GM21360 (cell line): Measurements from ENCODE around the gene NKTR.

Experiments
- ATAC-seq: cut with Tn5 transposase; IDR thresholded peaks from one replicate; pipeline ENCODE4 v1.9.1; 2021; ENCODE audit warnings: mild to moderate bottlenecking, moderate library complexity; ENCODE audit not compliant: unreplicated experiment

Gene NKTR

DNA sequence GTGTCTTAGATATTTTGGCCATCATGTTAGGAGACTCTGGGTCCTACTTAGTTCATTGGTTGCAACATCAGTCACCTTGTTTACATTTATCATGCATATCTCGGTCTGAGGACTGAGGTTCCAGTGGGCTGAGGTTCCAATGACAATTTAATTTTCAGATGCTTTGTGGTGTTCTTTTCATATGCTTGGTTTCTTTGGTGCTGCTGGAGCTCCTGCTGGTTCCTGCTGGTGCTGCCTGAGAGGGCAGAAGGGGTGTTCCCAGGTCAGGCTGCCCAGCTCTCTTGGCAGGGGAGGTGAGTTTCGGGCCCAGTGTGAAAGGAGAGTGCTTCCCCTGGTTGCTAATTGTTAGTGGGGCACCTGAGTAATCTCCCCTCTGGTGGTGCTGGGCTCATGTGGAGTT, 78.0 kb downstream of the NKTR start:
- no peak for ATAC-seq

DNA sequence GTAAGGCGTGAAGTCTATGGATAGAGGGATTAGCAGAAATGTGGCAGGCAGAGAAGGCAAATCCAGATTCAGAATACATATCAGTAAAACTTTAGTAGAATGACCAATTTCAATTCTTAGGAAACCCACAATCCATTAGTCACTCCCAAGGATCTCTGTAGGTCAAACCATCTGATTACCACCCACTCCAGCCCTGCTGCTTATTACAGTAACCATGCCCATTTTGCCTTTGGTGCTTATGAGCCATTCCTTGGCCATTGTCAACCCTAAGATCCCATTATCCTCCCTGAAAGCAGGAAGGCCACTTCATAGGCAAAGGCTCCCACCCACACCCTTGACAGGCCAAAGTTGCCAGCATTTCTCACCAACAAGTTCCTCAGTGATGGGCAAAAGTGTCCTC, 79.8 kb downstream of the NKTR start:
- no peak for ATAC-seq

DNA sequence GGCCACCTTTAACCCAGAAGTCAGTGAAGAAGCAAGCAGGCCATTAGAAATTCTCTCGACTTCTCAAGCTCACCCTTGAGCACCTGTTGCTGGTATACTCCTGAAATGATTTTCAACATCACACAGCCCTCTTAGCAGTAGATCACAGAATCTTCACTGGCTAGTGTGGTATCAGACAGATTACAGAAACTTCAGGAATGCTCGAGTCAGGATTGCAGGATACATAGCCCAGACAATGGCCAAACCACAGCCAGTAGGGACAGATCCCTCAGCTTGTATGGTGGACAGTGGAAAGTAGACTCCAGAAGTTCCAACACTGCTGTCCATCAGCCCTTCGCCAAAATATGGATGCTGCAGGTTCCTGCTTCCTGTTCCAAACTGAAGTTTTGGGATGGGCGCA, 80.3 kb downstream of the NKTR start:
- no peak for ATAC-seq

DNA sequence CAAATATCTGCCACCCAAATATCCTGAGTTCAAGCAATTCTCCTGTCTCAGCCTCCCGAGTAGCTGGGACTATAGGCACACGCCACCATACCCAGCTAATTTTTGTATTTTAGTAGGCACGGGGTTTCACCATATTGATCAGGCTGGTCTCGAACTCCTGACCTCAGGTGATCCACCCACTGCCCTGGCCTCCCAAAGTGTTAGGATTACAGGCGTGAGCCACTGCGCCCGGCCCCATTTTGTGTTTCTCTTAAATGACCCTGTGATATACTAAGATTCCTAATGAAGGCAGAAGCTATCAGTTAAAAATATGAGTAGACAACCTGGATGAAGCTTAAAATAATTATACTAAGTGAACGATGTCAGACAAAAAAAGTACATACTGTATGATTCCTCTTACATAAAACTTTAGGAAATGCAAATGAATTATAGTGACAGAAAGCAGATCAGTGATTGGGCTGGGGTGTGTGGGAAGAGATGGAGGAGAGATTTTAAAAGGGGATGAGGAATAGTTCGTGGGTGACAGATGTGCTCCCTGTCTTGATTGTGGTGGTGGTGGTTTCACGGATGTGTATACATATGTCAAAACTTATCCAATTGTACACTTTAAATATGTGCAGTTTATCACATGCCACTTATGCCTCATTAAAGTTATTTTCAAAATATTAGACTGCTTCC, 81.0 kb downstream of the NKTR start:
- ATAC-seq = no peak

DNA sequence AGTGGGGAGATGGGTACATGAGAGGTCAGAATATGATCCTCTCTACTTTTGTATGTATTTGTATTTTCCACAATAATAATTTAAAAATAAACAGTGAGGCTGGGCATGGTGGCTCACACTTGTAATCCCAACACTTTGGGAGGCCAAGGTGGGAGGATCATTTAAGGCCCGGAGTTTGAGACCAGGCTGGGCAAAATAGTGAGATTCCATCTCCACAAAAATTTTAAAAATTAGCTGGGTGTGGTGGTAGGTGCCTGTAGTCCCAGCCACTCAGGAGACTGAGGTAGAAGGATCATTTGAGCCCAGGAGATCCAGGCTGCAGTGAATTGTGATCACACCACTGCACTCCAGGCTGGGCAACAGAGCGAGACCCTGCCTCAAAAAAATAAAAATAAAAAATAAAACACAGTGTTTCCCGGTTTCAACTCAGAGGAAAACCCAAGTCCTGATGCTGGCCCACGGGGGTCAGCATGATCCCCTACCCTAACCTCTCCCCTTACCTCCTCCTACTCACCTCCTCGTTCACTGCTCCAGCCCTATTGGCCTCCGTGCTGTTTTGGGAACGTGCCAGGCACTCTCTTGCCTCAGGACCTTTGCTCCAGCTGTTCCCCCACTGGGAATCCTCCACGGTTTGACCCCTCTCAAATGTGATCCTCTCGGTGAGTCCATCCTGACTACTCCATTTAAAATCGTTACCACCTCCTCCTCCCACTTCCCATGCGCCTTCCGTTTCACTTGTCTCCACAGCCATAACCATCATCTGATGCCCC, 82.0 kb downstream of the NKTR start:
- no peak for ATAC-seq

DNA sequence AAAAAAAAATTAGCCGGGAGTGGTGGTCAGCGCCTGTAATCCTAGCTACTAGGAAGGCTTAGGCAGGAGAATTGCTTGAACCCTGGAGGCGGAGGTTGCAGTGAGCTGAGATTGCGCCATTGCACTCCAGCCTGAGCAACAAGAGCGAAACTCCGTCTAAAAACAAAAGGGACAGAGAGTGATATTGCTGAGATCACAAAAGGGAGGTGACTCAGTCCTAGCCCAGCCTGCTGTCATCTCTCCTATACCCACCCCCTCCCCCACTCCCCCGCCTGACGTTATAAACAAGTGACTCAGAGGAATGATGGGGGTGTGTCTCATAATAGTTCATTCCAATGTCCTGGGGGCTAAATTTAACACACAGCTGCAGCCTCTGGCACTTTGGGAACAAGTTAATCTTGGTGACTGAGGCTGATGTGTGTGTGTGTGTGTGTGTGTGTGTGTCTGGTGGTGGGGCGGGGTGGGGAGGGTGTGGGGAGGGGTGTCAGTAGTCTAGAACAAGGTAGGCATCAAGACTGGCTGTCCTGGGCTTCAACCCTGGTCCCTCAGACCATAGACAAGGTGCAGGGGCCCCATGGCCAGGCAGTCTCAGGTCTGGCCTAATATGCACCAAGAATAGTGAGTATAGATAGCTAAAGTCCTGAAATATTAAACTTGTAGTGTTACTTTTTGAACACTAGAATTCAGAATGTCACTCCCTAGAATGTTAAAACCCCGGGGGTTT, 83.6 kb downstream of the NKTR start:
- ATAC-seq = no peak

DNA sequence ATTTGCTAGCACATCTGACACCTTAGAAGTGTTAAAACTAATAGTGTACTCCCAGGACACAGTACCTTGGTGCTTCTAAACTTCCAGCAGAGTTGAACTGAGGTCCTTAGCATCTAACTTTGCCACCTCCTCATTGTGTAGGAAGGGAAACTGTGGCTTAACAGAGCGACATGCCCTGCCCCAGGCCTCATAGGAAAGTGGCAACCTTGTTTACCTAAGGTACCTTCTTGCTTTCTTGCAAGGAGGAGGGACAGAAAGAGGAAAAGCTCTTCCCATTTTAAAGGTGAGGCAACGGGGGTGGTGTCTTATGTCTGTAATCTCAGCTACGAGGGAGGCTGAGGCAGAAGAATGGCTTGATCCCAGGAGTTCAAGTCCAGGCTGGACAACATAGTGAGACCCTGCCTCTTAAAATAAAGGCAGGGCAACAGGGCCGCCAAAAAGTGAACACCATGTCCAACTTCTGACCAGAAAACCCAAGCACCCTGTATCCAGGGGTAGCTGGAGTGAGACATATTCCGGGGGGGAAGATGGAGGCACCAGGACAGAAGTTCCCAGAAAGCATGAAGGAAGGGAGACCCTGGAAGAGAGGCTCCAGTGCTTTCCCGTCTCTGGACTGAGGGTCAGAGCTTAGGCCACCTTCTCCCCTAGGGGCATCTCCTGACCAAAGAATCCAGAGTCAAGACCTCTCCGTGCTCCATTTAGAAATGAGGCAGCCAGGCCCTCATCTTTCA, 84.3 kb downstream of the NKTR start:
- ATAC-seq = no peak

DNA sequence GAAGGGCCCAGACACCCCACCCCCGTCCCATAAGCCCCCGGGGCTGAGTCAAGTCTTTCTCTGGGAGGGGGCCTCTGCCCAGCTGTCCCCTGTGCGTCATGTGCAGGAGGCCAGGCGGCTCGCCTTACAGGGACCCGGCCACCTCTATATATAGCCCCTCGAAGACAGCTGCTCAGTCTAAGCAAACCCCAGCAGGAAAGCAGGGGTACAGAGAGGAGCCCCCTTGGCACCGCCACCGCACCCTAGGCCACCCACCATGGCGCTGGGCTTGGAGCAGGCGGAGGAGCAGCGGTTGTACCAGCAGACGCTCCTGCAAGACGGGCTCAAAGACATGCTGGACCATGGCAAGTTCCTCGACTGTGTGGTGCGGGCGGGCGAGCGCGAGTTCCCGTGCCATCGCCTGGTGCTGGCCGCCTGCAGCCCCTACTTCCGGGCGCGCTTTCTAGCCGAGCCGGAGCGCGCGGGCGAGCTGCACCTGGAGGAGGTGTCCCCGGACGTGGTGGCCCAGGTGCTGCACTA, 84.9 kb downstream of the NKTR start, which contains the start of gene KLHL40:
TSS of gene KLHL40 (plus strand) at position 175 of the 519 bp plus-strand sequence. CDS start at position 257, 82 bp downstream.
- no peak for ATAC-seq

DNA sequence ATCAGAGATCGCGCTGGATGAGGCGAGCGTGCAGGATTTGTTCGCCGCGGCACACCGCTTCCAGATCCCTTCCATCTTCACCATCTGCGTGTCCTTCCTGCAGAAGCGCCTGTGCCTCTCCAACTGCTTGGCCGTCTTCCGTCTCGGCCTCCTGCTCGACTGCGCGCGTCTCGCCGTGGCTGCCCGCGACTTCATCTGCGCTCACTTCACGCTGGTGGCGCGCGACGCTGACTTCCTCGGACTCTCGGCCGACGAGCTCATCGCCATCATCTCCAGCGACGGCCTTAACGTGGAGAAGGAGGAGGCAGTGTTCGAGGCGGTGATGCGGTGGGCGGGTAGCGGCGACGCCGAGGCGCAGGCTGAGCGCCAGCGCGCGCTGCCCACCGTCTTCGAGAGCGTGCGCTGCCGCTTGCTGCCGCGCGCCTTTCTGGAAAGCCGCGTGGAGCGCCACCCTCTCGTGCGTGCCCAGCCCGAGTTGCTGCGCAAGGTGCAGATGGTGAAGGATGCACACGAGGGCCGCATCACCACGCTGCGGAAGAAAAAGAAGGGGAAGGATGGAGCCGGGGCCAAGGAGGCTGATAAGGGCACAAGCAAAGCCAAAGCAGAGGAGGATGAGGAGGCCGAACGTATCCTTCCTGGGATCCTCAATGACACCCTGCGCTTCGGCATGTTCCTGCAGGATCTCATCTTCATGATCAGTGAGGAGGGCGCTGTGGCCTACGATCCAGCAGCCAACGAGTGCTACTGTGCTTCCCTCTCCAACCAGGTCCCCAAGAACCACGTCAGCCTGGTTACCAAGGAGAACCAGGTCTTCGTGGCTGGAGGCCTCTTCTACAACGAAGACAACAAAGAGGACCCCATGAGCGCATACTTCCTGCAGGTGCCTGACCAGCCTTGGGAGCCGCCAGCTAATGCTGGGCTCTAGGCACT, 85.7 kb downstream of the NKTR start:
- ATAC-seq = no peak

DNA sequence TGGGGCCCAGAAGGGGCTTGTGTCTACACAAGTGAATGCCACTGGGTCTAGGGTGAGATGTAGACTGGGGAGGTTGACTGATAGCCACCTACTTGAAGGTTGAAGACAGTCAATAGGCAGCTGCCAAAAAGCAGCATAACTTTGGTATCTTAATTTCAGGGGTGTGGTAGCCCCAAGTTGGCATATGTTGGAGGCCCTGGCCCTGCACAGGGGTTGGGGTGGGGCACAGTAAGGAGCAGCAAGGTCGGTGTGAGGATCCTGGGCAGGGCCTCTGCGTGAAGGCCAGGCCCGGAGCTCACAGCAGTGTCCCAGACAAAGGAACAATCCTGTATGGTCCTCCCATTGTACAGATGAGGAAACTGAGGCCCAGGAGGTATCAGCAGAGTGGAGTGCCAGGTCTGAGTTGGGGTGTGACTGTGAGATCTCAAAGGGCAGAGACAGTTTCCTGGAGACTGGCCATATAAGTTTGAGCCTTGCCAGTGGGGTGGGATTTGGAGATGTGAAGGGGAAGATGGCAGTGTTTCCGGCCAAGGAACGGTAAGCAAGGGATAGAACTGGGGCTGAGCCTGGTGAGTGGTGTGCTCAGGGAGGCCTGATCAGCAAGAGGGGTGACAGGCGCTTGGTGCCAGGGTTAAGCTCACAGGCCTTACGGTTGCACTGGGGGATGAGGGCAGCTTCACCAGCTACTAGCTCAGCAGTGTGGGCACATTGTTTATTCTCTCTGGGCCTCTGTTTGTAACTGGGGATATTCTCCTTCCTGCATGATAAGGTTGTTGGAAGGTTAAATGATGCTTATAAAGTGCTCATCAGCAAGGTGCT, 86.6 kb downstream of the NKTR start:
- ATAC-seq = no peak

DNA sequence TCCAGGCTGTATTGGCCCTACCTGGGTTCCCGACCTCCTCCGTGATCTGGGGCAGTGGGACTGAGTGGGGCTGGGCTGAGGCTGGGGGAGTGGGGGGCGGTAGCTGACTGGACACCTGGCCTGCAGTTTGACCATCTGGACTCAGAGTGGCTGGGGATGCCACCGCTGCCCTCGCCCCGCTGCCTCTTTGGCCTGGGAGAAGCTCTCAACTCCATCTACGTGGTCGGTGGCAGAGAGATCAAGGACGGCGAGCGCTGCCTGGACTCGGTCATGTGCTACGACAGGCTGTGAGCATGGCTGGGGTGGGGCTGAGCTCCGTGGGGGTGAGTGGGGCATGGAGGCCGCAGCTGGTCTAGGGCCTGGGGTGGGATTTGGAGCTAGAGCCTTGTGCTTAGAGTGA, 87.5 kb downstream of the NKTR start:
- no peak for ATAC-seq

DNA sequence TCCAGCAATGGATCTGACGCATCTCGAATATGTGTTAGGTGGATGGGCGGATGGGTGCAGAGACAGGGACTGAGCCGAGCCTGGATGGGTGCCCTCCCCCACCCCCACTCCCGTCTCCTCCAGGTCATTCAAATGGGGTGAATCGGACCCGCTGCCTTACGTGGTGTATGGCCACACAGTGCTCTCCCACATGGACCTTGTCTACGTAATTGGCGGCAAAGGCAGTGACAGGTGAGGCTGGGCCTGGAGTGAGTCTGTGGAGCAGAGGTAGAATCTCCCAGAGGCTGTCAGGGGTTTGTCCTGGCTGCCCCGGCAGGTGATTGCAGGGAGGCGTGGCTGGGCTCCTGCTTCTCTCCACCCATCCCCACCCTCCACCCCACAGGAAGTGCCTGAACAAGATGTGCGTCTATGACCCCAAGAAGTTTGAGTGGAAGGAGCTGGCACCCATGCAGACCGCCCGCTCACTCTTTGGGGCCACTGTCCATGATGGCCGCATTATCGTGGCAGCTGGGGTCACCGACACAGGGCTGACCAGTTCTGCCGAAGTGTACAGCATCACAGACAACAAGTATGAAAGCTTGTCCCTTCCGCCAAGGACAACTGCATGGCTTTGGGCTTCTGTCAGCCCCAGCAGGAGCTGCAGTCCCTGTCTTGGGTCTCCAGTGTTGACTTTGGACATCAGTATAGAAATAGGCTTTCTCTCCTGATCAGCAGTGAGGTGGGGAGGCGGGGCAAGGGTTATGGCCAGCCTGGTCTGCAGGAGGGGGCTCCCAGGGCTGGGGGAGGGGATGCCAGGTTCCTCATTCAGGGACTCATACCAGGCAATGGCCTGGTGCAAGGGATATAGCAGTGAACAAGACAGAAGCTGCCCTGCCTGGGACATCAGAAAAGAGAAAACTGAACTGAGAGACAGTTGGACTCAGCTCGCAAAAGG, 88.3 kb downstream of the NKTR start:
- no peak for ATAC-seq

DNA sequence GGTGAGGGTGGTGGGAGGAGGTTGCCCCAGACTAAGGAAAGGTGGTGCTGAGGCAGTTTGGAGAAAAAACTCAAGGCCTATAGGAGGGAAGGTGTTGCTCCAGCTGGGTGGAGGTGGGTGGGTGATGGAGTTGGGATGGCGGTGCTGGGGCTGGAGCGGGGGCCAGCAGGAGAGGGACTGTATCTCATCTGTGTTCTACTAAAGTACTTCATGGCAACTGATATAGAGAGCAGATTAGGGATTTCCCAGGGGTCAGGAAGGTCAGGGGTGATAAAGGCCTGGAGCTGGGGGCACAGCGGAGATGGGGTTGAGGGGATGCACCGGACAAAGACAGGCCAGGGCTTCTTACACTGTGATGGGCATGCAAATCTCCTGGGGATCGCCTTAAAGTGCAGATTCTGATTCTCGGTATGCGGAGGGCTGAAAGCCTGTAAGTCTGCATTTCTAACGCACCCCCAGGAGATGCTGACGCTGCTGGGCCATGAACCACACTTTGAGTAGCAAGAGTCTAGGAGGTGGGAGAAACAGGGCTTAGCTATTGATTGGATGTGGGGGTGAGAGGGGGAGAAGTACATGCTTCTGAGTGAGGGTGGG, 89.0 kb downstream of the NKTR start:
- no peak for ATAC-seq

DNA sequence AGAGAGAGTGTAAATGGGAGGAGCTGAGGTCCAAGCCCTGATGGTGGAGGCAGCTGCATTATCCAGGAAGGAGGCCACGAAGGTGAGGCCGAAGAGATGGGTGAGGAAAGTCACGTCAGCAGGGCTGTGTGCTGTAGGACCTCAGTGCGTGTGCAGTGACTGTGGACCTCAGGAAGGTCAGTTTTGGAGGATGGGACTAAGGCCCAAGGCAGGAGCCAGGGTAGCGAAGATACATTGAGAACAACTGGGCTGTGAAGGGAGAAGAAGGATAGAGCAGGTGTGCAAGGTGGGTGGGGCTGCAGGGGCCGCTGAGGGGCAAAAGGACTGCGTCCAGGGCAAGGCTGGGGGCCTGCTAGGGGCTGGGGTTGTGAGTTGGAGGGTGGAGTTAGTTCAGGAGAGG, 89.7 kb downstream of the NKTR start:
- ATAC-seq = no peak

DNA sequence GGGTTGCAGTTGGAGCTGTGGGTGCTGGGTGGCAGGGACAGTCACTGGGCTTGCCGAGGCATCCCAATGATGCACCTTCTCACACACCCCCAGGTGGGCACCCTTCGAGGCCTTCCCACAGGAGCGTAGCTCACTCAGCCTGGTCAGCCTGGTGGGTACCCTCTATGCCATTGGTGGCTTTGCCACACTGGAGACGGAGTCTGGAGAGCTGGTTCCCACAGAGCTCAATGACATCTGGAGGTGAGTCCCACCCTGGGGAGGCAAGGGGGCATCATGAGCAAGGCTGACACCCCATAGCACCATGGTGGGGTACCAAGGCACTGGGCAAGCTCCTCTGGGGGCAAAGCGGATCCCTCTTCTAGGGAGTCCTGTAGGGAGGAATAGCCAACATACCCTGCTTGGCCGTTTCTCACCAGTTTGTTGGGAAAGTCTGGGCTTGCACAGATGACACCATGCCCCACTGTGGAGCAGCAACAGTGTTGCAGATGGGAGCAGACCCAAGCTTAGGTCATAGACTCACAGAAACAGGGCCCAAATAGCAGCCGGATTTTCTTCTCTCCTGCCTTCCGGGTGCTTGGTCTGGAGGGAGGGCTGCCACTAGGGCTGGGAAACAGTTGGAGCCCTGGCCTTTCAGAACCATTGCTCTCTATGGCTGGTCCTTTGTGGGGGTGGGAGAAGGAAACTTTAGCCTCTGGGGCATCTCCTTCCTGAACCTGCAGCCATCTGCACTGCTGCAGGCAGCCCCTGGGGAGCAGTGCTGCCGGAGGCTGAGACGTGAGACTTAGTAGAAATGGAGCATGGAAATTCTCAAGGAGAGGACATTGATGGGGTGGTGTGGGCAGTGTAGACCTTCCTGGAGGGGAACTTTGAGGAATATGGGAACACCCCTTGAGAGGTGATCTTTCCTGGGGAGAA, 90.5 kb downstream of the NKTR start:
- ATAC-seq = no peak

DNA sequence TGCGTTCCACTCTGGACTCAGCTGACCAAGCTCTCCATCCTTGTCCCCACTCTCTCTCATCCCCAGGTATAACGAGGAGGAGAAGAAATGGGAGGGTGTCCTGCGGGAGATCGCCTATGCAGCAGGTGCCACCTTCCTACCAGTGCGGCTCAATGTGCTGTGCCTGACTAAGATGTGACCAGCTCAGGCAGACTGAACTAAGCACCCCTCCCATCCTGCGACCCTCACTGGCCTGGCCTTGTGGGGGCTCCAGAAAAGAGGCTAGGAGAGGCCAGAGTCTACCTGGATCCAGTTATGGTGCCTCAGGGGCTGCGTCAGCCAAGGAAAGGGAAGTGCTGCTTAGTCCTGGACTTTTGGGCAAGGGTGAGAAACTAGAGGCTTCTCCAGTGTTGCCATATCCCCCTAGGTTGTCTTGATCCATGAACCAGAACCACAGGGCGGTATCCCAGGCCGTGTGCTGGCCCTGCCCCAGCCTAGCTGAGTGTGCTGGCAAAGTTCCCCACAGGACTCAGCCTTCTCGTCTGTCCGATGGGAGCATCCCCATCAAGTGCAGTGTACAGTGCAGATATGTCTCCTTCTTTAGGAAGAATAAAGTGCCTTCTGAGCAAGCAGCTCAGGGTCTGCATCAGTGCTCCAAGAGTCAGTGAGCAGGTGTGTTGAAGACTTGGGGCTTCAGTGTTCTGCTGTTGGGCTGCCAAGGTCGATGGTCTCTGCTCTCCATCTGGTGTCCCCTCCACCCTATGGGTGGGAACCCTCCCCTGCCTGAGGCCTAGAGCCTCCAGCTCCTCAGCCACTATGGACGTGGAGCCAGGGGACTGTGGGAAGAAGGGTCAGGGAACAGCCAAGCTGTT, 91.6 kb downstream of the NKTR start:
- ATAC-seq = no peak
